ENCODE results near the gene LTBP2. TPM values are rescaled to one million over a fixed set of nuclear protein-coding genes. Genes with fewer than 3 reads are reported as not detected.

LTBP2 gene
- total RNA-seq, 1 experiment from 2014 or later: 7.6 TPM

GRCh38 chr14:74491956-74492775, 119.9 kb downstream of the LTBP2 start:
- DNase-seq (ENCODE audit: low read depth): peak; percentile 27
- in situ Hi-C loops (cut with HindIII; ENCODE audit: low pct_unique_long_range_greater_than_20kb, low sequenced_read_pairs): loop anchor here (25.0 kb wide), 1 partner anchor 130 kb away; no protein-coding TSS in a partner anchor

- DNase-seq (ENCODE audit: low read depth): no peak
- in situ Hi-C loops (cut with HindIII; ENCODE audit: low pct_unique_long_range_greater_than_20kb, low sequenced_read_pairs): loop anchor here (25.0 kb wide), 1 partner anchor 128 kb away; no protein-coding TSS in a partner anchor
Observed at GRCh38 chr14:74490486-74490885, 121.6 kb downstream of the LTBP2 start.

GRCh38 chr14:74488786-74489397, 123.1 kb downstream of the LTBP2 start:
- in situ Hi-C loops (cut with HindIII; ENCODE audit: low pct_unique_long_range_greater_than_20kb, low sequenced_read_pairs): loop anchor here (25.0 kb wide), 1 partner anchor 127 kb away; no protein-coding TSS in a partner anchor
- peak; percentile 67 for DNase-seq (ENCODE audit: low read depth)

GRCh38 chr14:74486164-74486563, 125.9 kb downstream of the LTBP2 start:
- in situ Hi-C loops (cut with HindIII; ENCODE audit: low pct_unique_long_range_greater_than_20kb, low sequenced_read_pairs): loop anchor here (25.0 kb wide), 1 partner anchor 124 kb away; no protein-coding TSS in a partner anchor
- DNase-seq (ENCODE audit: low read depth): no peak

- in situ Hi-C loops (cut with HindIII; ENCODE audit: low pct_unique_long_range_greater_than_20kb, low sequenced_read_pairs): loop anchor here (25.0 kb wide), 1 partner anchor 121 kb away; no protein-coding TSS in a partner anchor
Observed at GRCh38 chr14:74483321-74483720, 128.7 kb downstream of the LTBP2 start.

GRCh38 chr14:74482571-74482970, 129.5 kb downstream of the LTBP2 start:
- no peak for DNase-seq (ENCODE audit: low read depth)
- in situ Hi-C loops (cut with HindIII; ENCODE audit: low pct_unique_long_range_greater_than_20kb, low sequenced_read_pairs): loop anchor here (25.0 kb wide), 1 partner anchor 120 kb away; no protein-coding TSS in a partner anchor

More at GRCh38 chr14:74483321-74483720, 128.7 kb downstream of the LTBP2 start:
- DNase-seq (ENCODE audit: low read depth): no peak

GRCh38 chr14:74480046-74480445, 132.0 kb downstream of the LTBP2 start:
- DNase-seq (ENCODE audit: low read depth): no peak
- in situ Hi-C loops (cut with HindIII; ENCODE audit: low pct_unique_long_range_greater_than_20kb, low sequenced_read_pairs): loop anchor here (25.0 kb wide), 1 partner anchor 118 kb away; no protein-coding TSS in a partner anchor

- peak; percentile 11 for DNase-seq (ENCODE audit: low read depth)
- in situ Hi-C loops (cut with HindIII; ENCODE audit: low pct_unique_long_range_greater_than_20kb, low sequenced_read_pairs): loop anchor here (25.0 kb wide), 1 partner anchor 117 kb away; no protein-coding TSS in a partner anchor
Observed at GRCh38 chr14:74478996-74479635, 132.9 kb downstream of the LTBP2 start.

GRCh38 chr14:74476607-74477006, 135.4 kb downstream of the LTBP2 start:
- no peak for DNase-seq (ENCODE audit: low read depth)
- in situ Hi-C loops (cut with HindIII; ENCODE audit: low pct_unique_long_range_greater_than_20kb, low sequenced_read_pairs): loop anchor here (25.0 kb wide), 1 partner anchor 114 kb away; no protein-coding TSS in a partner anchor

- no peak for DNase-seq (ENCODE audit: low read depth)
- in situ Hi-C loops (cut with HindIII; ENCODE audit: low pct_unique_long_range_greater_than_20kb, low sequenced_read_pairs): loop anchor here (25.0 kb wide), 1 partner anchor 114 kb away; no protein-coding TSS in a partner anchor
Observed at GRCh38 chr14:74476107-74476506, 135.9 kb downstream of the LTBP2 start.

- in situ Hi-C loops (cut with HindIII; ENCODE audit: low pct_unique_long_range_greater_than_20kb, low sequenced_read_pairs): loop anchor here (25.0 kb wide), 1 partner anchor 113 kb away; no protein-coding TSS in a partner anchor
- peak; percentile 18 for DNase-seq (ENCODE audit: low read depth)
Observed at GRCh38 chr14:74475678-74476077, 136.4 kb downstream of the LTBP2 start.

- in situ Hi-C loops (cut with HindIII; ENCODE audit: low pct_unique_long_range_greater_than_20kb, low sequenced_read_pairs): no loop called here
- DNase-seq (ENCODE audit: low read depth): no peak
Observed at GRCh38 chr14:74474376-74474775, 137.7 kb downstream of the LTBP2 start.

- in situ Hi-C loops (cut with HindIII; ENCODE audit: low pct_unique_long_range_greater_than_20kb, low sequenced_read_pairs): no loop called here
- DNase-seq (ENCODE audit: low read depth): no peak
Observed at GRCh38 chr14:74472601-74473000, 139.4 kb downstream of the LTBP2 start.

GRCh38 chr14:74469548-74470518, 142.2 kb downstream of the LTBP2 start:
- DNase-seq (ENCODE audit: low read depth): no peak
- in situ Hi-C loops (cut with HindIII; ENCODE audit: low pct_unique_long_range_greater_than_20kb, low sequenced_read_pairs): no loop called here

- no peak for DNase-seq (ENCODE audit: low read depth)
- in situ Hi-C loops (cut with HindIII; ENCODE audit: low pct_unique_long_range_greater_than_20kb, low sequenced_read_pairs): no loop called here
Observed at GRCh38 chr14:74468513-74468912, 143.5 kb downstream of the LTBP2 start.

GRCh38 chr14:74465335-74465734, 146.7 kb downstream of the LTBP2 start:
- in situ Hi-C loops (cut with HindIII; ENCODE audit: low pct_unique_long_range_greater_than_20kb, low sequenced_read_pairs): no loop called here
- no peak for DNase-seq (ENCODE audit: low read depth)

GRCh38 chr14:74464785-74465184, 147.3 kb downstream of the LTBP2 start:
- in situ Hi-C loops (cut with HindIII; ENCODE audit: low pct_unique_long_range_greater_than_20kb, low sequenced_read_pairs): no loop called here
- DNase-seq (ENCODE audit: low read depth): no peak

Measured in Caki2 (cell line).